Glutamatergic neuron (in vitro differentiated cells): ENCODE results near the gene EBLN1. TPM values are rescaled to one million over a fixed set of nuclear protein-coding genes. Genes with fewer than 3 reads are reported as not detected.

Experiments used
- DNase-seq: peaks from one replicate; pipeline ENCODE4 v3.0.0; 2022
- H3K27ac Mint-ChIP-seq: one replicate; pipeline ENCODE4 v1.8.0; 2020; ENCODE audit warnings: mild to moderate bottlenecking, mixed read lengths, inconsistent platforms; ENCODE audit not compliant: unreplicated experiment
- H3K27me3 Mint-ChIP-seq: one replicate; pipeline ENCODE4 v1.8.0; 2020; ENCODE audit warnings: mild to moderate bottlenecking, moderate library complexity, mixed read lengths, inconsistent platforms; ENCODE audit not compliant: unreplicated experiment
- H3K36me3 Mint-ChIP-seq: one replicate; pipeline ENCODE4 v1.8.0; 2020; ENCODE audit warnings: mild to moderate bottlenecking, mixed read lengths, inconsistent platforms; ENCODE audit not compliant: unreplicated experiment
- H3K4me1 Mint-ChIP-seq: one replicate; pipeline ENCODE4 v1.8.0; 2020; ENCODE audit warnings: mild to moderate bottlenecking, low read depth, mixed read lengths, inconsistent platforms; ENCODE audit not compliant: unreplicated experiment
- H3K4me3 Mint-ChIP-seq: one replicate; pipeline ENCODE4 v1.8.0; 2020; ENCODE audit warnings: mild to moderate bottlenecking, mixed read lengths, inconsistent platforms; ENCODE audit not compliant: unreplicated experiment
- H3K9me3 Mint-ChIP-seq: one replicate; pipeline ENCODE4 v1.8.0; 2020; ENCODE audit warnings: mild to moderate bottlenecking, moderate library complexity, mixed read lengths, inconsistent platforms; ENCODE audit not compliant: unreplicated experiment
- CTCF ChIP-seq: fragments of 200-600 bp; sonication (generic); IDR thresholded peaks from one replicate; pipeline ENCODE4 v1.5.0; 2021; ENCODE audit not compliant: partially characterized antibody, unreplicated experiment
- total RNA-seq: library from RNA; stranded (reverse); fragmentation: NEBNext Ultra II Directional; extraction: Animal tissue kit (Norgen Biotek cat#: 25700); gene quantifications from one replicate; pipeline ENCODE4 v1.2.1, GENCODE V29; 2021; ENCODE audit not compliant: unreplicated experiment

EBLN1 gene
- total RNA-seq, 1 donor from 2014 or later, result not detected

GRCh38 chr10:22247636-22248035, 29.8 kb upstream of the EBLN1 start:
- TF ChIP-seq CTCF, result no peak
- Mint-ChIP-seq H3K27ac (no peak overlapping the region), H3K9me3 (peaks cover 9% of the 10 kb centered on the region), H3K36me3 (no peaks in the 10 kb centered on the region), H3K4me1 (no peaks in the 10 kb centered on the region), H3K4me3 (no peak overlapping the region), H3K27me3 (peaks cover 8% of the 10 kb centered on the region)
- no peak for DNase-seq

GRCh38 chr10:22246680-22247391, 29.0 kb upstream of the EBLN1 start:
- Mint-ChIP-seq H3K4me3 (no peak overlapping the region), H3K27me3 (peaks cover 5% of the 10 kb centered on the region), H3K4me1 (no peaks in the 10 kb centered on the region), H3K9me3 (peaks cover 7% of the 10 kb centered on the region), H3K27ac (no peak overlapping the region), H3K36me3 (no peaks in the 10 kb centered on the region)
- no peak for DNase-seq
- no peak for TF ChIP-seq CTCF

- Mint-ChIP-seq H3K4me3 (no peak overlapping the region), H3K9me3 (peaks cover 2% of the 10 kb centered on the region), H3K27me3 (peaks cover under 1% of the 10 kb centered on the region), H3K27ac (no peak overlapping the region), H3K36me3 (no peaks in the 10 kb centered on the region), H3K4me1 (no peaks in the 10 kb centered on the region)
- no peak for DNase-seq
- no peak for TF ChIP-seq CTCF
Observed at GRCh38 chr10:22245567-22245966, 27.8 kb upstream of the EBLN1 start.

- Mint-ChIP-seq H3K27ac (no peak overlapping the region), H3K9me3 (no peaks in the 10 kb centered on the region), H3K36me3 (no peaks in the 10 kb centered on the region), H3K4me1 (no peaks in the 10 kb centered on the region), H3K27me3 (no peaks in the 10 kb centered on the region), H3K4me3 (no peak overlapping the region)
- no peak for TF ChIP-seq CTCF
- no peak for DNase-seq
Observed at GRCh38 chr10:22244855-22245254, 27.0 kb upstream of the EBLN1 start.

GRCh38 chr10:22244001-22244400, 26.2 kb upstream of the EBLN1 start:
- no peak for DNase-seq
- no peak for TF ChIP-seq CTCF
- H3K27ac Mint-ChIP-seq, result no peak overlapping the region
- no peak overlapping the region for H3K4me3 Mint-ChIP-seq
- no peaks in the 10 kb centered on the region for H3K9me3 Mint-ChIP-seq
- H3K27me3 Mint-ChIP-seq, result no peaks in the 10 kb centered on the region
- no peaks in the 10 kb centered on the region for H3K36me3 Mint-ChIP-seq
- H3K4me1 Mint-ChIP-seq, result no peaks in the 10 kb centered on the region
